OCI-LY1 (cell line): ENCODE measurements around the gene ARL6.

Experiments used
- H2AFZ ChIP-seq: fragments of 200-600 bp; sonication (generic), shearing (Covaris generic); 2 replicates; pipeline ENCODE4 v1.6.0; 2014; ENCODE audit warnings: antibody characterized with exemption, mild to moderate bottlenecking, low read length
- H3F3A ChIP-seq: fragments of 200-600 bp; sonication (generic), shearing (Covaris generic); 2 replicates; pipeline ENCODE4 v1.6.0; 2014; ENCODE audit warnings: mild to moderate bottlenecking, antibody characterized with exemption, low read length, moderate library complexity; ENCODE audit not compliant: insufficient read depth
- H3K27ac ChIP-seq: fragments of 200-600 bp; sonication (generic); 2 replicates; pipeline ENCODE4 v1.5.1; 2014; ENCODE audit warnings: low read length, mixed run types, mild to moderate bottlenecking, low read depth; ENCODE audit not compliant: poor library complexity, severe bottlenecking
- H3K27me3 ChIP-seq: fragments of 200-600 bp; sonication (generic); 2 replicates; pipeline ENCODE4 v1.6.0; 2014; ENCODE audit warnings: antibody characterized with exemption, mild to moderate bottlenecking, low read length, moderate library complexity; ENCODE audit not compliant: insufficient read depth
- H3K36me3 ChIP-seq: fragments of 200-600 bp; sonication (generic); 2 replicates; pipeline ENCODE4 v1.6.1; 2014; ENCODE audit warnings: mild to moderate bottlenecking, antibody characterized with exemption, low read length, moderate library complexity, mixed read lengths; ENCODE audit not compliant: insufficient read depth
- H3K4me1 ChIP-seq: fragments of 200-600 bp; sonication (generic); 2 replicates; pipeline ENCODE4 v1.5.1; 2014; ENCODE audit warnings: mild to moderate bottlenecking, low read length, moderate library complexity; ENCODE audit not compliant: insufficient read depth, severe bottlenecking
- H3K4me2 ChIP-seq: fragments of 200-600 bp; sonication (generic), shearing (Covaris generic); 2 replicates; pipeline ENCODE4 v1.6.1; 2014; ENCODE audit warnings: low read length
- H3K4me3 ChIP-seq: fragments of 200-600 bp; sonication (generic); 2 replicates; pipeline ENCODE4 v1.5.1; 2014; ENCODE audit warnings: low read length, low read depth, mild to moderate bottlenecking, mixed read lengths; ENCODE audit not compliant: poor library complexity, severe bottlenecking
- H3K79me2 ChIP-seq: fragments of 200-600 bp; shearing (Covaris generic); 2 replicates; pipeline ENCODE4 v1.6.1; 2016; ENCODE audit warnings: mixed run types, low read length, mixed read lengths; ENCODE audit not compliant: insufficient read depth
- H3K9ac ChIP-seq: fragments of 200-600 bp; sonication (generic), shearing (Covaris generic); 2 replicates; pipeline ENCODE4 v1.6.1; 2014; ENCODE audit warnings: mild to moderate bottlenecking, low read length, mixed read lengths
- H3K9me2 ChIP-seq: fragments of 200-600 bp; sonication (generic), shearing (Covaris generic); 2 replicates; pipeline ENCODE4 v1.6.1; 2014; ENCODE audit warnings: low read depth, mild to moderate bottlenecking, low read length, mixed read lengths
- H3K9me3 ChIP-seq: fragments of 200-600 bp; shearing (Covaris generic); 2 replicates; pipeline ENCODE4 v1.6.1; 2014; ENCODE audit warnings: low read length, mixed read lengths
- H4K20me1 ChIP-seq: fragments of 200-600 bp; sonication (generic), shearing (Covaris generic); 2 replicates; pipeline ENCODE4 v1.6.0; 2016; ENCODE audit warnings: mild to moderate bottlenecking, low read length; ENCODE audit not compliant: insufficient read depth
- CTCF ChIP-seq: fragments of 200-600 bp; sonication (generic), shearing (Covaris generic); IDR thresholded peaks from 2 replicates; pipeline ENCODE4 v1.5.1; 2017; ENCODE audit warnings: mild to moderate bottlenecking, antibody characterized with exemption, low read length, moderate library complexity, mixed read lengths
- EZH2 ChIP-seq: fragments of 200-600 bp; sonication (generic), shearing (Covaris generic); IDR thresholded peaks from 2 replicates; pipeline ENCODE4 v1.8.0; 2017; ENCODE audit warnings: borderline replicate concordance, mixed run types, mild to moderate bottlenecking, antibody characterized with exemption, low read length, moderate library complexity, mixed read lengths

ARL6 gene

GRCh38 chr3:97765336-97765735, 778 bp downstream of the ARL6 start:
- peaks cover 9% of the 10 kb centered on the region; the same call in 1 of the 2 replicates for H3K36me3 ChIP-seq
- H3K9me2 ChIP-seq, result no peaks in the 10 kb centered on the region
- H2AFZ ChIP-seq, result no peak overlapping the region
- H3K4me3 ChIP-seq, result peak overlapping the region; percentile 71
- no peak overlapping the region for H3K27ac ChIP-seq
- no peaks in the 10 kb centered on the region for H3F3A ChIP-seq
- H3K4me2 ChIP-seq, result peak overlapping the region; percentile 73
- H3K9ac ChIP-seq, result peak overlapping the region; percentile 62; the same call in 1 of the 2 replicates
- H3K79me2 ChIP-seq, result no peaks in the 10 kb centered on the region
- peaks cover 27% of the 10 kb centered on the region for H3K4me1 ChIP-seq
- TF ChIP-seq EZH2 (no peak), CTCF (no peak)
- no peaks in the 10 kb centered on the region for H3K27me3 ChIP-seq
- no peaks in the 10 kb centered on the region for H3K9me3 ChIP-seq
- no peaks in the 10 kb centered on the region for H4K20me1 ChIP-seq

- H3K79me2 ChIP-seq, result no peaks in the 10 kb centered on the region
- H3K9me3 ChIP-seq, result 0 out of 2 replicates have a peak, but pooled peaks cover 3% of the 10 kb centered on the region
- no peak overlapping the region for H3K4me2 ChIP-seq
- no peaks in the 10 kb centered on the region for H3K27me3 ChIP-seq
- H3K4me3 ChIP-seq, result no peak overlapping the region
- H3K9ac ChIP-seq, result no peak overlapping the region
- H3F3A ChIP-seq, result no peaks in the 10 kb centered on the region
- H3K4me1 ChIP-seq, result no peaks in the 10 kb centered on the region
- no peak overlapping the region for H3K27ac ChIP-seq
- H2AFZ ChIP-seq, result no peak overlapping the region
- H4K20me1 ChIP-seq, result no peaks in the 10 kb centered on the region
- no peak for TF ChIP-seq EZH2
- TF ChIP-seq CTCF, result no peak
- H3K9me2 ChIP-seq, result no peaks in the 10 kb centered on the region
- H3K36me3 ChIP-seq, result peaks cover 12% of the 10 kb centered on the region; the same call in 1 of the 2 replicates
Observed at GRCh38 chr3:97772926-97773325, 8.4 kb downstream of the ARL6 start.

- Histone ChIP-seq H3F3A (no peaks in the 10 kb centered on the region), H3K36me3 (no peaks in the 10 kb centered on the region), H2AFZ (no peak overlapping the region), H3K9me2 (no peaks in the 10 kb centered on the region), H4K20me1 (no peaks in the 10 kb centered on the region), H3K27me3 (no peaks in the 10 kb centered on the region), H3K4me2 (no peak overlapping the region), H3K27ac (no peak overlapping the region), H3K4me3 (no peak overlapping the region), H3K9ac (no peak overlapping the region), H3K9me3 (no peaks in the 10 kb centered on the region), H3K4me1 (no peaks in the 10 kb centered on the region), H3K79me2 (no peaks in the 10 kb centered on the region)
- TF ChIP-seq EZH2 (no peak), CTCF (no peak)
Observed at GRCh38 chr3:97778152-97778551, 13.6 kb downstream of the ARL6 start.
